Mucosa of gallbladder (tissue), 1 donor: ENCODE measurements around the gene PLXNC1. TPM values are rescaled to one million over a fixed set of nuclear protein-coding genes. Genes with fewer than 3 reads are reported as not detected.

ENCODE experiments used
- DNase-seq: peaks from one replicate; pipeline ENCODE4 v3.0.0-alpha.2; 2020; ENCODE audit warnings: low spot score
- total RNA-seq: library from RNA; stranded (reverse); gene quantifications from one replicate; pipeline ENCODE4 v1.2.1, GENCODE V29; 2021
- donor health status: DM: no; HTN: no; CAD: no.

Gene PLXNC1
- 17.6 TPM for total RNA-seq

DNA sequence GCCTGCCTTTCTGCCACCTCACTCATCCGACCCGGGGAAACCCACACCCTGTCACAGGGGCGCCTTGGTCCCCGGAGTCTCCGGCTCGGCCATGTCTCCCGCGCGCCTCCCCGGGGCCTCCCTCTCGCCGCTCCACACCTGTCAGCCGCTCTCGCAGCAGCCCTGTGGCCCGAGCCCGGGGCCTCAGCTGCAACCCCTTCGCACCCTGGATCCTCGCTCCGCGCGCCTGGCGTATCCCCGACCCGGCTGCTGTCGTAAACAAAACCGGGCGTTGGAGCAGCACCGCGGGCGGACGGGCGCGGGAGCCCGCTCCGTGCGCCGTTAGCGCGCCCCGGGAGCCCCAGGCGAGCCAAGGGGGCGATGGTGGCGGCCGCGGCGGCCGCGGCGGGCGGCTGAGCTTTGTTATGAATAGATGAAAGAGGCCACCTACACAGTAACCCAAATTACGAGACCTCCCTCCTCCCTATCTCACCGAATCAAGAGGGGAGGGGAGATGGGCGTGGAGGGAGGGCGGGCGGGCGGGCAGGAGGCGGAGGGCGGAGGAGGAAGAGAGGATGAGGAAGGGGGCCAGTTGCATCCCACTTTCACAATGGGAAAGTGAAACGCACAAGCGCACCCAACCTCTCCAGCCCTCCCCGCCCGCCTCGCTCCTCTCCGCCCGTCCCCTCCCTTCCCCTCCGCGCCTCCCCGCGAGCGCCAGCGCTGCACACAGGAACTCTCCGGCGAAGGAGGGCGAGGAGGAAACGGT, at the start of gene PLXNC1:
TSS of gene PLXNC1 (plus strand) at position 587 of the 748 bp plus-strand sequence. CDS start 395 bp downstream, outside the sequence.
- DNase-seq, result peak; percentile 52

- no peak for DNase-seq
Observed at GRCh38 chr12:94099191-94099590, 49.2 kb upstream of the PLXNC1 start.

DNA sequence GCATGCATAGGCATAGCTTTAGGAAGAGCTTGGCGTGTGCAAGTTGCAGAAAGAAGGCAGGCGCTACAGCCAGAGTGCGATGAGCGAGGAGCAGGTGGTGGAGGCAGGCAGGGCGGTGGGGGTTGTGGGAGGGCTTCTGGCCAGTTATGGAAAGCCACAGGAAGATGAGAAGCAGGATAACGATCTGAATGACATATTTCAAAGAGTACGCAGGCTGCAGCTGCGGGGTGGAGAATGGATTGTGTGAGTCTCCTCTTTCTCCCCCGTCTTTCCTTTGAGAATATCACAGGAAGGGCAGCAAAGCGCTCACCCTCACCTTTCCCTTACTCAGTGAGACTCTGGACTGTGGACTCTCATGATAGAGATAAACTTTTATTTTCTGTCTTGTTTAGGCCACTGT, 48.7 kb upstream of the PLXNC1 start:
- no peak for DNase-seq

- no peak for DNase-seq
Observed at GRCh38 chr12:94100211-94100627, 48.2 kb upstream of the PLXNC1 start.

DNA sequence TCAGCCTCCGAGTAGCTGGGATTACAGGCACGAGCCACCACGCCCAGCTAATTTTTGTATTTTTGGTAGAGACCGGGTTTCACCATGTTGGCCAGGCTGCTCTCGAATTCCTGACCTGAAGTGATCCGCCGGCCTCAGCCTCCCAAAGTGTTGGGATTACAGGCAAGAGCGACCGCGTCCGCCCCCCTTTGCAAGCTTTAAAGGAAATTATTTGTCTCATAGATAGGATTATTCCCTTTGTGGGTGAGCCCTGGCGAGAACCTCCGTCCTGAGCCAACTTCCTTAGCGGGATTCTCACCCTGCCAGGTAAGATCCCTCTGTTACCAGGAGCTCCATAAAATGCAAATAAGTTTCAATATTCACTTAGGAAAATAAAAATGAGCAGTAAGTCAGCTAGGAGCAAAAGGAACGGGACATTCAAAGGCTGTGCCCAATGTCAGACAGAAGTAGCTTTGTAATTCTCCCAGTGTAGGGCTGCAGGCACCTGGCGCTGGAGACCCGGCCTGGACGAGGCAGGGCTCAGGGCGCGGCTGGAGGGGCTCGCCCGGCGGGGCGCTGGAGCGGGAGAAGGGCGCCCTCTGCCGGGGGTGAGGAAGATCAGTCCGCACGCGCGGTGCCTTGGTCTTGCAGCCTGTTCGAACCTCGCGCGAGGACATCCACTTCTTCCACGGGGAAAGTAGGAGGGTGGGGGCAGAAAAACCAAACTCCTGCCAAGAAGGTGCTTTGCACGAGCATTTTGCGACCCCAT, 47.2 kb upstream of the PLXNC1 start:
- DNase-seq, result peak; percentile 62

- peak; percentile 86 for DNase-seq
Observed at GRCh38 chr12:94101738-94102660, 46.4 kb upstream of the PLXNC1 start.

DNA sequence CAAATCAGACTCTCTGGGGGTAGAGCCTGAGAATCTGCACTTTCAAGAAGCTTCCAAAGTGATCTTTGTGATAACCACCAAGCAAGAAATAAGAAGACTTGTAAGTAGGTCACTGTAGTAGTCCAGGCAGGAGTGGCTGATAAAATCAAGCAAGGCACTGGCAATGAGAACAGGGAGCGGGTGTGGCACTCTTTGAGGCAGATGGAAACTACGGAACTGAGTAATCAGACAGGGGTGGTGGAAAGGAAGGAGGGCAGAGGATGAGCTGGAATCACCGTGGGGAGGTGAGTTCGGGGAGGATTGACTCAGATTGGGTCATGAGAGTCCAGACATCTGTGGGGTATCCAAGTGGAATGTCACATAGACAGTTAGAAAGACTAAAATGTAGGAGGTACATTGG, 44.4 kb upstream of the PLXNC1 start:
- DNase-seq, result no peak

- no peak for DNase-seq
Observed at GRCh38 chr12:94107910-94108309, 40.5 kb upstream of the PLXNC1 start.

DNA sequence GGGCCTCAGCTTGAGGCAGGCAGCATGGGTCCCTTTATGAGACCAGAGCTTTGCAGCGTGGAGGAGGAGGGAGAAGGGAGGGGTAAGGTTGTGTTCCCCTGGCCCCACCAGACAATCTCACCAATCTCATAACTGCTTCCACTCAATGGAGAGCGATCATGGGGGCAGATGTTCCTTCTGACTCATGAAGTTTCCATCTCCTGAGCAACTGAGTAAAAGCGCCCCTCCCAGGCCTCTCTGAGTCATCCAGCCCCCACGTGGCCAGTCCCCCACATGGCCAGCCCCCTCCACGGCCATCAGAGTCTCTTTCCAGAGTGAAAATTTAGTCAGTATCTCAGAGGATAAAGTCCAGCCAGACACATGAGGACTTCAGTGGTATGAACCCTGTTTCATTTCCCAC, 39.2 kb upstream of the PLXNC1 start:
- DNase-seq, result no peak

DNA sequence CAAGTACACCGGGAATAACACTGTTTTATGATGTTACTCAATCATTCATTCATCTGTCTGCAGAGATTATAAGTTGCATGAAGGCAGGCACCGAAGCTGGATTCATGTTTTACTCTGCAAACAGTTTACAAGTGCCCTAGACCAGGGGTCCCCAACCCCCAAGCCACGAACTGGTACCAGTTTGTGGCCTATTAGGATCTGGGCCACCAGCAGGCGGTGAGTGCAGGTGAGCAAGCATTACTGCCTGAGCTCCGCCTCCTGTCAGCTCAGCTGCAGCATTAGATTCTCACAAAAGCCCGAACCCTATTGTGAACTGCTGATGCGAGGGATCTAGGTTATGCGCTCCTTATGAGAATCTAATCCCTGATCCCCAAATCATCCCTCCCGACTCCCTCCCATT, 38.1 kb upstream of the PLXNC1 start:
- DNase-seq, result no peak

GRCh38 chr12:94111302-94111701, 37.1 kb upstream of the PLXNC1 start:
- no peak for DNase-seq

DNA sequence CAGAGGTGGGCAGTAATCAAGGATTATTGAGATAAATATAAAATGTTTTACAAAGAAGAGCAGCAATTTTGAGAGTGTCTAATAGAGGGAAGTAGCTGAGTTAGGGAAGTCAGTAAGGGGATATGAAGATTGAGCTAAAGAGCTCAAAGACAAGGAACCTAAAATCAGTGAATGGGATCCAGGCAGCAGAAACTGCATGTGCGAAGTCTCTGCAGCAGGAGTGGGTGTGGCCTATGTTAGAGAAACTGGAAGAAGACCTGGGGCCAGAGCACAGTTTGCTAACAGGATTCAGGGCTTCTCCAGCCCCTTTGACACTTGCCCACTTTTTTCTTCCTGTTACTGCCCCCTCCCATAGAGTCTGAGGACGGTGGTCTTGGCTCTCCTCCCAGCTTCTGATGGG, 36.3 kb upstream of the PLXNC1 start:
- DNase-seq, result no peak

DNA sequence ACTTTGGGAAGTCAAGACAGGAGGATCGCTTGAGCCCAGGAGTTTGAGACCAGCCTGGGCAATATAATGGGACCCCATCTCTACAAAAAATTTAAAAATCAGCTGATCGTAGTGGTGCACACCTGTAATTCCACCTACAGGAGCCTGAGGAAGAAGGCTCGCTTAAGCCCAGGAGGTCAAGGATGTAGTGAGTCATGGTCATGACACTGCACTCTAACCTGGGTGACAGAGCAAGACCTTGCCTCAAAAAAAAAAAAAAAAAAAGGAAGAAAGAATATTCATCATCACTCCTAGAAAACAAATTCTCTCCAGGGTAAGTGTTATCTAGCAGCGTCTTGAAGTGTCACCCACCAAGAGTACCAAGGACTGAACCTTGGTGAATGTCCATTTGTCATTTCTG, 34.2 kb upstream of the PLXNC1 start:
- DNase-seq, result no peak

- DNase-seq, result no peak
Observed at GRCh38 chr12:94116191-94116590, 32.2 kb upstream of the PLXNC1 start.

GRCh38 chr12:94121886-94122285, 26.5 kb upstream of the PLXNC1 start:
- DNase-seq, result no peak

- DNase-seq, result no peak
Observed at GRCh38 chr12:94122591-94122990, 25.8 kb upstream of the PLXNC1 start.

GRCh38 chr12:94123127-94123526, 25.2 kb upstream of the PLXNC1 start:
- no peak for DNase-seq

DNA sequence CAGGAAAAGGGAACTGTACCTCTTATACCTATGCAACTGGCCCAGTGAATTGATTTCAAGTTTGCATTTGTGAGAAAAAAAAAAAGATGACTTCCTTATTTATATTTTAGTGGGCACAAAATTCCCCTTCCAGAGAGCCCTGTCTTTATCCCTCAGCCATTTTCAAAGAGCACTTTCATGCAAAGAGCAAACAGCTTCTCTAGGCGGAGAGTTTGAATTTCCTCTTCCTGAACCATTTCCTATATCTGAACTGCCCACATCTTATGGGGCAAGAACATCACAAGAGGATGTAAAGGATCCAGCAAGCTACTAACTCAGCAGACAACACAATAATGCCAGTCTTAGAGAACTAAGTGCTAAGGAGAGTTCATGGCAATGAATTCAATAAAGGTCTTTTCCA, 22.3 kb upstream of the PLXNC1 start:
- DNase-seq, result no peak

DNA sequence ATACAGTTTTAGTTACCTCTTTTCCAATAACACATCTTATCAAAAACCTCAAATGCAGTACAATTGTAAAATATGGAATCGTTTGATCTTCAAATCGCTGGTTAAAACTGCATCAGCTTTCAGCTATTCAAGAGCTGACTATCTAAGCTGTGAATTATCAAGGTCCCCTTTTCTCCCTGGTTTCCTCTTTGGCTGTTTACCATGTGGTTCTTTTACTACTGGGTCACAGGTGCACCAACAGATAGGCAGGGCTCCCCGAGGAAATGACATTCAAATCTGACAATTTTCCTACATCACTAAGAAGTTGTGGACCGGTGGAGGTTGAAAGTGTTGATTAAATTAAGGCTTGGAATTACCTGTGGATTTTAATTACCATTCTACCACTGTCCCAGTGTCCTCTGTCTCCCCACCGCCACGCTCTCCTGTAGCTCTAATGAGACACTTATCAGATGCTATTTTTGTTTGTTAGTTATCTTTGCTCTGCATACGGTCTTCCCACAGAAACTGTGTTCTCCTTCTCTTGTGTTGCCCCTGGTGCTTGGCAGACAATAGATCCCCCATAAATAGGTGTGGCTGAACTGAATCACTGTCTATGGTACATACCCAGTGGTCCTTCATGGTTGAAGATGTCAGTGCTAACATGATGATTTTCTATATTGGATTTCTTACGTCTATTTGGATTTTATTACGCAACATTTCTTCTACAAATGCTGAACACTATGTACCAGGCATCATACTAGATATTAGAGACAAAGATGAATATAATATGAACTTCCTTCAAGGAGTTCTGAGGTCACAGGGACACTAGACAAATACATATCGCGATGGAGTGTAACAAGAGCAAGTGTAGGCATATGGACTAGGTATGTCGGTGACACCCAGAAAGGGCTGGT, 20.9 kb upstream of the PLXNC1 start:
- DNase-seq, result no peak

- no peak for DNase-seq
Observed at GRCh38 chr12:94128280-94128679, 20.1 kb upstream of the PLXNC1 start.
